ENCODE data around the gene POM121L2.
"Not testable (repeated sequence)": the region's sequence is repeated elsewhere in the genome, so short reads cannot be mapped to it uniquely, and the experiment has no call there.

The POM121L2 gene

DNA sequence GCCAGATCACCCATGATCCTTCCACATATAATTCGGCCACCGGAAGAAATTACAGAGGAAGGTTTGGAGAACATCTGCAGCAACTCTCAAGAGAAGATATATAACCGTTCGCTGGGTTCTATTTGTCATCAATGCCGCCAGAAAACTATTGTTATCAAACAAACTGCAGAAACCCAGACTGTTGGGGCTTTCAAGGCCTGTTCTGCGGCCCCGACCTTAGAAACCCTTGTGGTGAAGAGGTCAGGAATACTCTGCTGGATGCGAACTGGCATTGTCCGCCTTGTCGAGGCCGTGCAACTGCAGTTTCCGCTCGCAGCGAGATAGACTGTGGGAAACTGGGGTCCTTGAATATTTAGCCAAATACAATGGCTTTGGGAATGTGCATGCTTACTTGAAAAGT, 43.3 kb downstream of the POM121L2 start:
- no peak for TF ChIP-seq CTCF (conservative IDR thresholded peaks at IDR 0.05)

DNA sequence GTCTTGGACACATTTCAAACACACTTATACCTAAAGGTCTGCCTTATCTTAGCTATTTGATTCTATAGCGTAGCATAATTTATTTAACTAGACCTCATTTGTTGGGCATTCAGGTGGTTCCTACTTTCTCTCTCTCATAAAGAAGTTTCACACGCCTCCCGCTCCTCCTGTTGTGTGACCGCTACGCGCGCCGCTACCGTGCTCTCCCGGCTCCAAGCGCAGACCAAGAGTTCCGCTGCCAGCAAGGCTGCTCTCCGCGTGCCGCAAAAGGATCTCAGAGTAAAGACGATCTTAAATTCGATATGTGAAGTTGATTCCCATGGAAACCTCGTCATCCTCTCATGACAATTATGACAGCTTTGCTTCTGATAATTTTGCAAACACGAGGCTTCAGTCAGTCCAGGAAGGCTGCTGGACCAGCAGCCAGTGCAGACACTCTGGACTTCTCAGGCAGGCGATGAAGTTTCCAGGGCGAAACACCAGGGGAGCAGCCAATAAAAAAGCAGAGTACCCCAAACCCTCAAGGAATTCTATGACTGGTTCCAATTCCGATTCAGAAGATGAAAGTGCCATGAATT, 44.1 kb downstream of the POM121L2 start:
- no peak overlapping the region for H3K27ac ChIP-seq
- no peak for TF ChIP-seq CTCF (conservative IDR thresholded peaks at IDR 0.05)

More for the DNA sequence above, 43.3 kb downstream of the POM121L2 start:
- H3K27ac ChIP-seq: no peak overlapping the region

DNA sequence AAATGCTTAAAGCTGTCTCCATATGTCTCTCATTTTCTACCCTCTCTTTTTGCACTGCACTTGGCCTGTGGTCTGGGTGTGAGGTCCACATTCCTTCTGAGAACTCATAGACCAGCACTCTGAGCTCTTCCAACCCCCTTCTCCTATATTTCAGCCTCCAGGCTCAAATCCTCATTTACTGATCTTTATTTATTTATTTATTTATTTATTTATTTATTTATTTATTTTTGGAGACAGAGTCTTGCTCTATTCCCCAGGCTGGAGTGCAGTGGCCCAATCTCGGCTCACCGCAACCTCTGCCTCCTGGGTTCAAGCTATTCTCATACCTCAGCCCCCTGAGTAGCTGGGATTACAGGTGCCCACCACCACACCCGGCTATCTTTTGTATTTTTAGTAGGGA, 45.1 kb downstream of the POM121L2 start:
- not testable (repeated sequence) for H3K27ac ChIP-seq

- H3K27ac ChIP-seq: no peak overlapping the region
Measured at GRCh38 chr6:27263886-27264285, 48.2 kb downstream of the POM121L2 start.

GRCh38 chr6:27260836-27261375, 51.2 kb downstream of the POM121L2 start:
- no peak for TF ChIP-seq CTCF (conservative IDR thresholded peaks at IDR 0.05)
- H3K27ac ChIP-seq: no peak overlapping the region

More at GRCh38 chr6:27263886-27264285, 48.2 kb downstream of the POM121L2 start:
- TF ChIP-seq CTCF (conservative IDR thresholded peaks at IDR 0.05): no peak

- H3K27ac ChIP-seq: no peak overlapping the region
- no peak for TF ChIP-seq CTCF (conservative IDR thresholded peaks at IDR 0.05)
Measured at GRCh38 chr6:27260369-27260768, 51.7 kb downstream of the POM121L2 start.

Measured in VCaP (cell line).